Neural progenitor cell (in vitro differentiated cells): ENCODE results near the gene ACCS. TPM values are rescaled to one million over a fixed set of nuclear protein-coding genes. Genes with fewer than 3 reads are reported as not detected.

ENCODE experiments used
- DNase-seq: peaks from one replicate; pipeline ENCODE4 v3.0.0-alpha.2; 2016; ENCODE audit warnings: low spot score
- H2AFZ ChIP-seq: fragments of 200-600 bp; sonication (generic); replicated peaks from 2 replicates; pipeline ENCODE4 v1.6.1; 2016; ENCODE audit warnings: antibody characterized with exemption
- H3F3A ChIP-seq: fragments of 200-600 bp; sonication (generic); 2 replicates; pipeline ENCODE4 v1.6.1; 2016; ENCODE audit warnings: antibody characterized with exemption, low read depth
- H3K27ac ChIP-seq: fragments of 200-600 bp; sonication (generic); 2 replicates; pipeline ENCODE4 v1.5.1; 2016; ENCODE audit warnings: mild to moderate bottlenecking
- H3K27me3 ChIP-seq: fragments of 200-600 bp; sonication (generic); 2 replicates; pipeline ENCODE4 v1.6.1; 2016; ENCODE audit warnings: mild to moderate bottlenecking, moderate library complexity
- H3K36me3 ChIP-seq: fragments of 200-600 bp; sonication (generic); 2 replicates; pipeline ENCODE4 v1.5.1; 2016
- H3K4me1 ChIP-seq: fragments of 200-600 bp; sonication (generic); 2 replicates; pipeline ENCODE4 v1.6.1; 2016; ENCODE audit warnings: mixed run types
- H3K4me2 ChIP-seq: fragments of 200-600 bp; sonication (generic); 2 replicates; pipeline ENCODE4 v1.6.1; 2016
- H3K4me3 ChIP-seq: fragments of 200-600 bp; sonication (generic); 2 replicates; pipeline ENCODE4 v1.5.1; 2016
- H3K79me2 ChIP-seq: fragments of 200-600 bp; sonication (generic); 2 replicates; pipeline ENCODE4 v1.6.1; 2016; ENCODE audit warnings: low read depth
- H3K9ac ChIP-seq: fragments of 200-600 bp; sonication (generic); 2 replicates; pipeline ENCODE4 v1.6.1; 2016
- H3K9me3 ChIP-seq: fragments of 200-600 bp; sonication (generic); 2 replicates; pipeline ENCODE4 v1.5.1; 2016; ENCODE audit warnings: low read depth
- H4K20me1 ChIP-seq: fragments of 200-600 bp; sonication (generic); 2 replicates; pipeline ENCODE4 v1.6.1; 2016; ENCODE audit warnings: low read depth
- H3K27ac Mint-ChIP-seq: 3 replicates; pipeline ENCODE4 v1.8.0; 2021; ENCODE audit warnings: mixed read lengths
- H3K27me3 Mint-ChIP-seq: 2 replicates; pipeline ENCODE4 v1.8.0; 2022; ENCODE audit warnings: low read depth, mild to moderate bottlenecking, inconsistent platforms, moderate library complexity, mixed read lengths; ENCODE audit not compliant: insufficient read depth
- H3K36me3 Mint-ChIP-seq: 3 replicates; pipeline ENCODE4 v1.8.0; 2021; ENCODE audit warnings: mixed read lengths
- H3K4me1 Mint-ChIP-seq: 3 replicates; pipeline ENCODE4 v1.8.0; 2021; ENCODE audit warnings: mixed read lengths
- H3K4me3 Mint-ChIP-seq: 3 replicates; pipeline ENCODE4 v1.8.0; 2021; ENCODE audit warnings: mild to moderate bottlenecking, moderate library complexity, mixed read lengths
- H3K9me3 Mint-ChIP-seq: 3 replicates; pipeline ENCODE4 v1.8.0; 2020; ENCODE audit warnings: mixed read lengths
- EZH2 ChIP-seq: fragments of 200-600 bp; sonication (generic); IDR thresholded peaks from 2 replicates; pipeline ENCODE4 v1.6.1; 2017; ENCODE audit warnings: antibody characterized with exemption, mild to moderate bottlenecking, moderate library complexity
- EZH2phosphoT487 ChIP-seq: fragments of 200-600 bp; sonication (generic); IDR thresholded peaks from 2 replicates; pipeline ENCODE4 v1.6.1; 2017; ENCODE audit warnings: antibody characterized with exemption
- total RNA-seq: library from RNA; depleted of rRNA; stranded (reverse); fragments of >200 nt; gene quantifications from 2 replicates; pipeline ENCODE4 v1.2.3, GENCODE V29; 2015; ENCODE audit warnings: low replicate concordance
- TF ChIP-seq, protein P1 (sequence below): fragments of 200-600 bp; sonication (generic); IDR thresholded peaks from 2 replicates; pipeline ENCODE4 v1.5.1; 2017; ENCODE audit warnings: antibody characterized with exemption, mild to moderate bottlenecking

ACCS gene
- total RNA-seq, 1 donor from 2014 or later: 7.0 TPM

DNA sequence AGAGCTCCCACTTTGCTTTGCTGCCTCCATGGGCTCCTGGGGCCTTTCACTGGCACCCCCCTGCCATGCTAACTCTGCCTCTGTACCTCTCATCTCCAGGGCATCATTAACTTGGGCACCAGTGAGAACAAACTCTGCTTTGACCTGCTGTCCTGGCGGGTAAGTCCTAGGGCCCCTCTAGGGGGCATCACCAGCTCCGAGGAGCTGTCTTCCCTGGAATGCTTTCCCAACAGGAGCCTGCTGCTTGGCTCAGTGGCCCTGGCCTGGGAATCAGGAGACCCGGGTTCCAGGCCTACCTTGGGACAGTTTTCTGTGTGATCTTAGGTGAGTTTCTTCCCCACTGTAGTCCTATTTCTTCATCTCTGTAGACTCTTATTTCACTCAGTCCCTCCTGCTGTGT lies 5.1 kb downstream of the ACCS start:
- H3K79me2 ChIP-seq: no peaks in the 10 kb centered on the region
- Mint-ChIP-seq H3K36me3 (no peaks in the 10 kb centered on the region), H3K4me3 (no peak overlapping the region), H3K27me3 (peaks cover 11% of the 10 kb centered on the region), H3K4me1 (peaks cover 9% of the 10 kb centered on the region), H3K9me3 (no peaks in the 10 kb centered on the region), H3K27ac (no peak overlapping the region)
- H3K9ac ChIP-seq: no peak overlapping the region
- DNase-seq: no peak
- no peak overlapping the region for H2AFZ ChIP-seq
- peaks cover 15% of the 10 kb centered on the region for H3K27me3 ChIP-seq
- H3F3A ChIP-seq: peaks cover 7% of the 10 kb centered on the region
- H3K4me1 ChIP-seq: peaks cover 5% of the 10 kb centered on the region
- H3K4me3 ChIP-seq: no peak overlapping the region
- H3K36me3 ChIP-seq: no peaks in the 10 kb centered on the region
- no peak overlapping the region for H3K4me2 ChIP-seq
- H4K20me1 ChIP-seq: no peaks in the 10 kb centered on the region
- H3K27ac ChIP-seq: no peak overlapping the region
- H3K9me3 ChIP-seq: no peaks in the 10 kb centered on the region
- TF ChIP-seq, protein P1, sequence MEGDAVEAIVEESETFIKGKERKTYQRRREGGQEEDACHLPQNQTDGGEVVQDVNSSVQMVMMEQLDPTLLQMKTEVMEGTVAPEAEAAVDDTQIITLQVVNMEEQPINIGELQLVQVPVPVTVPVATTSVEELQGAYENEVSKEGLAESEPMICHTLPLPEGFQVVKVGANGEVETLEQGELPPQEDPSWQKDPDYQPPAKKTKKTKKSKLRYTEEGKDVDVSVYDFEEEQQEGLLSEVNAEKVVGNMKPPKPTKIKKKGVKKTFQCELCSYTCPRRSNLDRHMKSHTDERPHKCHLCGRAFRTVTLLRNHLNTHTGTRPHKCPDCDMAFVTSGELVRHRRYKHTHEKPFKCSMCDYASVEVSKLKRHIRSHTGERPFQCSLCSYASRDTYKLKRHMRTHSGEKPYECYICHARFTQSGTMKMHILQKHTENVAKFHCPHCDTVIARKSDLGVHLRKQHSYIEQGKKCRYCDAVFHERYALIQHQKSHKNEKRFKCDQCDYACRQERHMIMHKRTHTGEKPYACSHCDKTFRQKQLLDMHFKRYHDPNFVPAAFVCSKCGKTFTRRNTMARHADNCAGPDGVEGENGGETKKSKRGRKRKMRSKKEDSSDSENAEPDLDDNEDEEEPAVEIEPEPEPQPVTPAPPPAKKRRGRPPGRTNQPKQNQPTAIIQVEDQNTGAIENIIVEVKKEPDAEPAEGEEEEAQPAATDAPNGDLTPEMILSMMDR: no peak
- no peak for TF ChIP-seq EZH2
- no peak for TF ChIP-seq EZH2phosphoT487

GRCh38 chr11:44072757-44073658 lies 6.9 kb downstream of the ACCS start:
- Mint-ChIP-seq H3K27me3 (peaks cover 7% of the 10 kb centered on the region), H3K9me3 (no peaks in the 10 kb centered on the region), H3K27ac (no peak overlapping the region), H3K4me1 (peaks cover 11% of the 10 kb centered on the region), H3K4me3 (no peak overlapping the region), H3K36me3 (no peaks in the 10 kb centered on the region)
- no peaks in the 10 kb centered on the region for H3K4me1 ChIP-seq
- no peak overlapping the region for H3K9ac ChIP-seq
- H3K36me3 ChIP-seq: no peaks in the 10 kb centered on the region
- no peak for TF ChIP-seq EZH2
- H3K4me3 ChIP-seq: no peak overlapping the region
- no peaks in the 10 kb centered on the region for H4K20me1 ChIP-seq
- no peaks in the 10 kb centered on the region for H3K79me2 ChIP-seq
- H3K27ac ChIP-seq: no peak overlapping the region
- H3K4me2 ChIP-seq: no peak overlapping the region
- H3F3A ChIP-seq: no peaks in the 10 kb centered on the region
- no peaks in the 10 kb centered on the region for H3K27me3 ChIP-seq
- no peak for DNase-seq
- no peaks in the 10 kb centered on the region for H3K9me3 ChIP-seq
- no peak overlapping the region for H2AFZ ChIP-seq

- H3K27ac ChIP-seq: no peak overlapping the region
- no peak overlapping the region for H2AFZ ChIP-seq
- H3K79me2 ChIP-seq: no peaks in the 10 kb centered on the region
- no peak overlapping the region for H3K4me2 ChIP-seq
- no peak overlapping the region for H3K9ac ChIP-seq
- H3K4me1 ChIP-seq: peaks cover 7% of the 10 kb centered on the region
- Mint-ChIP-seq H3K9me3 (no peaks in the 10 kb centered on the region), H3K27ac (no peak overlapping the region), H3K27me3 (peaks cover 7% of the 10 kb centered on the region), H3K4me1 (peaks cover 17% of the 10 kb centered on the region), H3K36me3 (no peaks in the 10 kb centered on the region), H3K4me3 (no peak overlapping the region)
- no peaks in the 10 kb centered on the region for H4K20me1 ChIP-seq
- TF ChIP-seq EZH2phosphoT487 (no peak), EZH2 (no peak)
- TF ChIP-seq, protein P1: no peak
- no peak overlapping the region for H3K4me3 ChIP-seq
- H3F3A ChIP-seq: no peaks in the 10 kb centered on the region
- no peak for DNase-seq
- no peaks in the 10 kb centered on the region for H3K9me3 ChIP-seq
- H3K36me3 ChIP-seq: no peaks in the 10 kb centered on the region
- H3K27me3 ChIP-seq: no peaks in the 10 kb centered on the region
Measured at GRCh38 chr11:44078794-44079193, 12.7 kb downstream of the ACCS start.

DNA sequence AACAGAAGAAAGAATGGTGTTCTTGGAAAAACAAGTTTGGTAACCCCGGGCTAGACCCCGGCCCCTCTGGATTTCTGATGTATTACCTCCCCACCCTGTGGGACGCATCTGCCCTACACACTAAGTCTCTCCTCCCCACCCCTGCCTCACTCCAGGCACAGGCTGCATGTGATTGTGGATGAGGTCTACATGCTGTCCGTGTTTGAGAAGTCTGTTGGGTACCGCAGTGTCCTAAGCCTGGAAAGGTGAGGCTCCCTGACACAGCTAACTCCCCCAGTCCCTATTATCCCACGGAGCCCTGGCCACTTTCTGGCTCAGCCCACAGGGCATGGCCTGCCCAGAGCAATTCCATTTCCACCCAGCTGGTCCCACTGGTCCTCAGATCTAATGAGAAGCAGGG lies 13.3 kb downstream of the ACCS start:
- no peak for DNase-seq
- H3K36me3 ChIP-seq: no peaks in the 10 kb centered on the region
- peaks cover 7% of the 10 kb centered on the region for H3K4me1 ChIP-seq
- H3K9ac ChIP-seq: no peak overlapping the region
- peaks cover 9% of the 10 kb centered on the region for H3K27me3 Mint-ChIP-seq
- no peaks in the 10 kb centered on the region for H3K27me3 ChIP-seq
- H4K20me1 ChIP-seq: no peaks in the 10 kb centered on the region
- no peaks in the 10 kb centered on the region for H3F3A ChIP-seq
- H3K4me3 Mint-ChIP-seq: no peak overlapping the region
- H3K4me3 ChIP-seq: no peak overlapping the region
- no peak overlapping the region for H3K27ac Mint-ChIP-seq
- no peak overlapping the region for H3K27ac ChIP-seq
- no peaks in the 10 kb centered on the region for H3K9me3 ChIP-seq
- TF ChIP-seq EZH2 (no peak), EZH2phosphoT487 (no peak)
- TF ChIP-seq, protein P1: no peak
- H2AFZ ChIP-seq: no peak overlapping the region
- no peak overlapping the region for H3K4me2 ChIP-seq
- peaks cover 17% of the 10 kb centered on the region for H3K4me1 Mint-ChIP-seq
- no peaks in the 10 kb centered on the region for H3K36me3 Mint-ChIP-seq
- H3K9me3 Mint-ChIP-seq: peaks cover 2% of the 10 kb centered on the region
- no peaks in the 10 kb centered on the region for H3K79me2 ChIP-seq
